DMS153 (cell line): ENCODE measurements around the gene NCLN.
"Not testable (repeated sequence)": the region's sequence is repeated elsewhere in the genome, so short reads cannot be mapped to it uniquely, and the experiment has no call there.

Experiments used
- DNase-seq: peaks from one replicate; lab custom pipeline; 2025; lab: John Stamatoyannopoulos, UW

NCLN gene, protein sequence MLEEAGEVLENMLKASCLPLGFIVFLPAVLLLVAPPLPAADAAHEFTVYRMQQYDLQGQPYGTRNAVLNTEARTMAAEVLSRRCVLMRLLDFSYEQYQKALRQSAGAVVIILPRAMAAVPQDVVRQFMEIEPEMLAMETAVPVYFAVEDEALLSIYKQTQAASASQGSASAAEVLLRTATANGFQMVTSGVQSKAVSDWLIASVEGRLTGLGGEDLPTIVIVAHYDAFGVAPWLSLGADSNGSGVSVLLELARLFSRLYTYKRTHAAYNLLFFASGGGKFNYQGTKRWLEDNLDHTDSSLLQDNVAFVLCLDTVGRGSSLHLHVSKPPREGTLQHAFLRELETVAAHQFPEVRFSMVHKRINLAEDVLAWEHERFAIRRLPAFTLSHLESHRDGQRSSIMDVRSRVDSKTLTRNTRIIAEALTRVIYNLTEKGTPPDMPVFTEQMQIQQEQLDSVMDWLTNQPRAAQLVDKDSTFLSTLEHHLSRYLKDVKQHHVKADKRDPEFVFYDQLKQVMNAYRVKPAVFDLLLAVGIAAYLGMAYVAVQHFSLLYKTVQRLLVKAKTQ

DNA sequence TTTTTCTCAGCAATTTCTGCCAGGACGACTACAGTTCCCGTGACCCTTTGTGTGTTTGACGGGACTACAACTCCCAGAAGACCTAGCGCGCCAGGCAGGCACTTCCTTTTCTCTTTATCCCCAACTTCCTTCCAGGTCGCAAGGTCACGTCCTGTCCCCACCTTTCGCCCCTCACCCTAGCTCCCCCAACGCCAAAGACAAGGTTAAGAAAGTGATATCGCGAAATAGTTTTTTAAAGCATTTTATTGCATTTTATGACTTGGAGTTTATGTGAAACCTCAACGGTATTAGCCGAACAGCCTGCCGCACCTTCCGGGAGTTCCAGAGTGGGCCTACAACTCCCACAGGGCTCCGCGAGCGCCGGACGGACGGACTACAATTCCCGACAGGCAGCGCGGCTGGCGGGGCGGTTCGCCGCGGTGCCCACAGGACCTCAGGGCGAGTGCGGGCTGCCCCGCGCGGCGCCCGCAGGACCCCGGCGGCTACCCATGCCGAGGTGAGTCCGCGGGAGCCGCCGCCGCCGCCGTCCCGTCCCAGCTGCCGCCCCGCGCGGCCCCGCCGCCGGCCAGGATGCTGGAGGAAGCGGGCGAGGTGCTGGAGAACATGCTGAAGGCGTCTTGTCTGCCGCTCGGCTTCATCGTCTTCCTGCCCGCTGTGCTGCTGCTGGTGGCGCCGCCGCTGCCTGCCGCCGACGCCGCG, at the start of gene NCLN:
NCLN (plus strand) TSS at position 470 of the 699 bp plus-strand sequence; CDS start at position 571, 101 bp downstream.
- DNase-seq: peak; percentile 88

DNA sequence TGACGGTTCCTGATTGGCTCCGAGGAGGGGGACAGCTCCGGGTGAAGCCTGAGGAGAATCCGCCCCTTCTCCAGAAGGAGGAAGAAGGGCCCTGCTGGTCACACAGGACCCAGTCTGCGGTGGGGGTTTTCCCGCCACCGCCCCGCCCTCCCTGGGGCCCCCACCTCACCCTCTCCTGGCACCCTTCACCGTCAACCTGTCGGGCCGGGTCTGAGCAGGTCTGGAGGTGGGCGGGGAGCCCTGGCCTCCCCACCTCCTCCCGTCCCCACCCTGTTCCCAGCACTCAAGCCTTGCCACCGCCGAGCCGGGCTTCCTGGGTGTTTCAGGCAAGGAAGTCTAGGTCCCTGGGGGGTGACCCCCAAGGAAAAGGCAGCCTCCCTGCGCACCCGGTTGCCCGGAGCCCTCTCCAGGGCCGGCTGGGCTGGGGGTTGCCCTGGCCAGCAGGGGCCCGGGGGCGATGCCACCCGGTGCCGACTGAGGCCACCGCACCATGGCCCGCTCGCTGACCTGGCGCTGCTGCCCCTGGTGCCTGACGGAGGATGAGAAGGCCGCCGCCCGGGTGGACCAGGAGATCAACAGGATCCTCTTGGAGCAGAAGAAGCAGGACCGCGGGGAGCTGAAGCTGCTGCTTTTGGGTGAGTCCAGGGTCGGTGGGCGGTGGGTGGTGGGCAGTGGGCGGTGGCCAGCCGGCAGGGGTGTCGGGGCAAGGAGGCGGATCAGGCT, 49.6 kb upstream of the NCLN start, which contains the start of gene GNA15:
GNA15 (plus strand) TSS at position 73 of the 723 bp plus-strand sequence; CDS start at position 491, 418 bp downstream.
- no peak for DNase-seq

- no peak for DNase-seq
These were observed 49.1 kb upstream of the NCLN start for GRCh38 chr19:3136684-3137055.

GRCh38 chr19:3137119-3137518, 48.6 kb upstream of the NCLN start:
- DNase-seq: no peak

GRCh38 chr19:3138268-3138667, 47.5 kb upstream of the NCLN start:
- no peak for DNase-seq

- DNase-seq: no peak
These were observed 45.1 kb upstream of the NCLN start for GRCh38 chr19:3140667-3141038.

DNA sequence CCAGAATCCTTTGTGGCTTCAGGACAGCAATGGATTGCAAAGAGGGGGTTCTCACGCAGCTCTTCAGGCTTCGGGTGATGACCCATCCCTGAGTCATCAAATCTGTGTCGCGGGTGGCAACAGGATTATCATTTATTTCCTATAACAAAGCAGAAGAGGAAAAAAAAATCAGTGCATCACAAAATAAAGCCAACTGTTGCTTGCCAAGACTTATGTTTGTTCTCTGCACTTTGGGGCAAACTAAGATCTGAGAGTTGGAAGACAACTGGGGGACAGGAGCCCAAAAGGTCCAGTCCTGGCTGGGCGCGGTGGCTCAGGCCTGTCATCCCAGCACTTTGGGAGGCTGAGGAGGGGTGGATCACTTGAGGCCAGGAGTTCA, 43.4 kb upstream of the NCLN start:
- no peak for DNase-seq

DNA sequence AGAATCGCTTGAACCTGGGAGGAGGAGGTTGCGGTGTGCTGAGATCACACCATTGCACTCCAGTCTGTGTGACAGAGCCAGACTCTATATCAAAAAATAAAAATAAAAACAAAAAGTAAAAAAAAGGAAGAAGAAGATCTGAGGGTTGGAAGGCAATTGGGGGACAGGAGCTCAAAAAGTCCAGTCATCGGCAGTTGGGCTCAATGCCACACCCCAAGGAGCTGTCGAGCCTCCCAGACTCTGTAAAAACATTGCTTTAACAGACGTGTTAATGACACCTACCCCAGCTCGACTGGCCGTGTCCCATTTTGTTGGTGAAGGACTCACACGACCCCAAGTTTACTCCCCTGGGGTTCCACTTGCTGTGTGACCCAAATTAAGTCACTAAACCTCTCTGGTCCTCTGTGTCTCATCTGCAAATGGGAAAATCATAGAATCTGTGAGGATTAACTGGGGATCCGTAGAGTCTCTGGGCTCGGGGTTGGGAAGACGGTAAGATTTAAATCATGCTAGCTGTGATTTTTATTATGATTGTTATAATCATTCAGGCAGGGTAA, 42.9 kb upstream of the NCLN start:
- no peak for DNase-seq

- DNase-seq: no peak
These were observed 39.6 kb upstream of the NCLN start for GRCh38 chr19:3145909-3146676.

DNA sequence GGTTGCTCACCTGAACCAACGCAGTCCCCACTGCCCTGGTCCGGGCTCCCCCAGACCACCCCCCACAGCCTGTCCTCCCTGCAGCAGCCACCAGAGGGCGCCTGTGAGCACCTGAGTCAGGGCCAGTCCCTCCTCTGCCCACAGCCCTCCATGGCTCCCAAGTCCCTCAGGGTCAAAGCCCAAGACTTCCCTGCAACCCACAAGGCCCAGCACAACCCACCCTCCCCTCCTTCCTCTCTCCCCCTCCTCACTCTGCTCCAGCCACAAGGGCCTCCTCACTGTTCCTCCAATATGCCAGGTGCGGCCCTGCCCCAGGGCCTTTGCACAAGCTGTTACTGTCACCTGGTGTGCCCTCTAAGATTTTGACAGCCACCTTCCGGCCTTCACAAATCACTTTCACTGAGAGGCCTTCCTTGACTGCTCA, 39.0 kb upstream of the NCLN start:
- DNase-seq: no peak

DNA sequence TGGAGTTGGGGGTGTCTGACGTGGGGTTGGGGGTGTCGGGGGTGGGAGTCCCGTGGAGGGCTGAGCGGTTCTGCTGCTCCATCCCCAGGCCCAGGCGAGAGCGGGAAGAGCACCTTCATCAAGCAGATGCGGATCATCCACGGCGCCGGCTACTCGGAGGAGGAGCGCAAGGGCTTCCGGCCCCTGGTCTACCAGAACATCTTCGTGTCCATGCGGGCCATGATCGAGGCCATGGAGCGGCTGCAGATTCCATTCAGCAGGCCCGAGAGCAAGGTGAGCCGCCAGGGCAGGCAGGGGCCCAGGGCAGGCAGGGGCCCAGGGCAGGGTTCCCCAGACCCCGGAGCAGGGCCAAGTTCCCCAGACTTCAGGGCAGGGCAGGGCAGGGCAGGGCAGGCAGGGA, 37.2 kb upstream of the NCLN start:
- no peak for DNase-seq

GRCh38 chr19:3149089-3149488, 36.6 kb upstream of the NCLN start:
- no peak for DNase-seq

GRCh38 chr19:3149526-3150505, 35.9 kb upstream of the NCLN start:
- DNase-seq: no peak

GRCh38 chr19:3150739-3151329, 34.9 kb upstream of the NCLN start:
- no peak for DNase-seq

DNA sequence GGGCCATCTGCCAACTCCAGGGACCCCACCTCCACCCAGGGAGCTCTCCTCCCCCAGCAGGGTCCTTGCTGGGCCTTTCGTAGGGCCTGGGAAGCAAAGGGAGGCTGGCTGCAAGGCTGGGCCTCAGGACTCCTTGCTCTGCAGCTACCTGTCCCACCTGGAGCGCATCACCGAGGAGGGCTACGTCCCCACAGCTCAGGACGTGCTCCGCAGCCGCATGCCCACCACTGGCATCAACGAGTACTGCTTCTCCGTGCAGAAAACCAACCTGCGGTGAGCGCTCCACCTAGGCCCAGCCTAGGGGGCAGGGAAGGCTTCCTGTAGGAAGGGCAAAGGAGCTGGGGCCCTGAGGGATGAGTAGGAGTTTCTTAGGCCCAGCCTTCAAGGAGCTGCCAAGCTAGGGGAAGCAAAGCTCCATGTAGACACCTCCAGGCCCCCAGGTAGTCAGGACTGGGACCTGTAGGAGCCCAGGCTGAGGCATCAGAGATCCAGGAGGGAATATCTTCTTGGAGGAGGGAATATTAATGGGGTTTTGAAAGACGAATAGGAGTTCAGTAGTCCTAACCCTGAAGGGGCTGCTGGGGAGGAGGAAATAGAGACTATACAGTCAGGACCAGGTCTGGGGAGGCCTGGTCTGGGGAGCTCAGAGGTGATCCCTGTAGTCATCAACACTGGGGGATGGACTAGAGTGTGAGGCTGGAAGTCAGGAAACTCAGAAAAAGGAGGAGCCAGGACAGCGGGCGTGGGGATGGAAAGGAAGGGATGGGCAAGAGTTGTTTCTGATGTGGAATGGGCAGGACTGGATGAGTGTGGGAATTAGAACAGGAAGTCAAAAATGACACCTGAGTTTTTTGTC, 33.9 kb upstream of the NCLN start:
- no peak for DNase-seq

- DNase-seq: no peak
These were observed 33.3 kb upstream of the NCLN start for GRCh38 chr19:3152419-3152780.

DNA sequence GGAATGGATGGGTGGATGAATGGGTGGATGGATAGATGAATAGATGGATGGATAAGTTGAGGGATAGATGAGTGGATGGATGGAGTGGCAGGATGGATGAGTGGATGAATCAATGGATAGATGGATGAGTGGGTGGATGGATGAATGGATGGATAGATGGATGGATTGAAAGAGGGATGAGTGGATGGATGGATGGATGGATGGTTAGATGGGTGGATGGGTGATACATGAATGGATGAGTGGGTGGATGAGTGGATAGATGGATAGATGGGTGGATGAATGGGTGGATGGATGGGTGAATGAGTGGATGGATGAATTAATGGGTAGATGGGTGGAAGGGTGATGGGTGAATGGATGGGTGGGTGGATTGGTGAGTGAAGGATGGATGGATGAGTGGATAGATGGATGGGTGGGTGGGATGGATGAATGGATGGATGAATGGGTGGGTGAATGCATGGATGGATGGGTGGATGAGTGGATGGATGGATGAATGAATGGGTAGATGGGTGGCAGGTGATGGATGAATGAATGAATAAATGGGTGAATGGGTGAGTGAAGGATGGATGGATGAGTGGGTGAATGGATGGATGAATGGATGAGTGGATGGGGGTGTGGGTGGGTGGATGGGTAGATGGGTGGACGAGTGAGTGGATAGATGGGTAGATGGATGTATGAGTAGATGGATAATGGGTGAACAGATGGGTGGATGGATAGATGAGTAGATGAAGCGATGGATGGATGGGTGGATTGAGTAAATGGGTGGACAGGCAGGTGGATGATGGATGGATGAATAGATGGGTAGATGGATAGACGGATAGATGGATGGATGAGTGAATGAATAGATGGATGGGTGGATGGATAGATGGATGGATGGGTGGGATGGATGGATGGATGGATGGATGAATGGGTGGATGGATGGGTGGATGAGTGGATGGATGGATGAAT, 32.2 kb upstream of the NCLN start:
- no peak for DNase-seq

DNA sequence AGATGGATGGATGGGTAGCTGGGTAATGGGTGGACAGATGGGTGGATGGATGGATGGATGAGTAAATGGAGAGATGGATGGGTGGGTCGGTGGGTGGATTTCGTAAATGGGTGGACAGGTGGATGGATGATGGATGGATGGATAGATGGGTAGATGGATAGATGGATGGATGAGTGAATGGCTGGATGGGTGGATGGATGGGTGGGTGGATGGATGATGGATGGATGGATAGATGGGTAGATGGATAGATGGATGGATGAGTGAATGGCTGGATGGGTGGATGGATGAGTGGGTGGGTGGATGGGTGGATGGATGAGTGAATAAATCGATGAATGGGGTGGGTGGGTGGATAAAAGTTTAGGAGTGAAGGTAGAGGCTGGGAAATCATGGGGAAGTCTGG, 31.3 kb upstream of the NCLN start:
- not testable (repeated sequence) for DNase-seq
